WTC11 (cell line): ENCODE measurements around the gene ATP6V1F.

ENCODE experiments used
- HMGA2 ChIP-seq: fragments of 250-450 bp; sonication (Bioruptor Pico); IDR thresholded peaks from 2 replicates; pipeline ENCODE4 v1.4.0; 2021; ENCODE audit warnings: mild to moderate bottlenecking, moderate library complexity
- NR2C2 ChIP-seq: sonication (generic); formaldehyde crosslinking; IDR thresholded peaks from 2 replicates; pipeline ENCODE4 v1.8.0; 2022; ENCODE audit warnings: mild to moderate bottlenecking, missing genetic modification reagents
- ZNF121 ChIP-seq: sonication (generic); formaldehyde crosslinking; IDR thresholded peaks from 2 replicates; pipeline ENCODE4 v1.8.0; 2023; ENCODE audit warnings: missing genetic modification reagents
- ZNF317 ChIP-seq: sonication (generic); formaldehyde crosslinking; IDR thresholded peaks from 2 replicates; pipeline ENCODE4 v1.8.1; 2023; ENCODE audit warnings: low read depth, mild to moderate bottlenecking, moderate library complexity, missing genetic modification reagents, borderline replicate concordance
- TF ChIP-seq, protein P1 (sequence below): fragments of 200-600 bp; IDR thresholded peaks from 2 replicates; pipeline ENCODE4 v1.8.0; 2022; ENCODE audit warnings: antibody characterized with exemption
- TF ChIP-seq, protein P2 (sequence below): sonication (generic); formaldehyde crosslinking; IDR thresholded peaks from 2 replicates; pipeline ENCODE4 v1.8.1; 2022; ENCODE audit warnings: low read depth, missing genetic modification reagents, borderline replicate concordance
- TF ChIP-seq, protein P3 (sequence below): fragments of 250-450 bp; sonication (Bioruptor Pico); IDR thresholded peaks from 2 replicates; pipeline ENCODE4 v1.9.0; 2021; ENCODE audit warnings: mild to moderate bottlenecking, borderline replicate concordance
- TF ChIP-seq, protein P4 (sequence below): sonication (generic); formaldehyde crosslinking; IDR thresholded peaks from 2 replicates; pipeline ENCODE4 v1.8.1; 2023; ENCODE audit warnings: mild to moderate bottlenecking, missing genetic modification reagents, moderate library complexity

DNA sequence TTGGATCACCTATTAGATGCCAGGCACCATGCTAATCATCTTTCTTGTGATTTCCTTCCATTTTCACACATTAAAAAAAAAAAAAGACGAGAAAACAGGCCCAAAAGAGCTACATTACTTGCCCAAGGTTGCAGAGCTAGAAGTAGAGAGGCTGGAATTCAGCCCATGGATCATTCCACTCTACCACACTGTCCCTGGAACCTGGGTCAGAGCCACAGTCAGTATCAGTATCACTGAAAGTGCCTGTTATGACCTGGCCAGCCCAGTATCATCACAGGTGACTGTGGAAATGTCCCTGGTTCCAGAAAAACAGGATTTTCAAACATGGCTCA is 35.8 kb upstream of the ATP6V1F start:
- TF ChIP-seq ZNF317 (no peak), HMGA2 (no peak), ZNF121 (CRISPR knock-in tag) (no peak), NR2C2 (CRISPR knock-in tag) (no peak)
- TF ChIP-seq, protein P1, sequence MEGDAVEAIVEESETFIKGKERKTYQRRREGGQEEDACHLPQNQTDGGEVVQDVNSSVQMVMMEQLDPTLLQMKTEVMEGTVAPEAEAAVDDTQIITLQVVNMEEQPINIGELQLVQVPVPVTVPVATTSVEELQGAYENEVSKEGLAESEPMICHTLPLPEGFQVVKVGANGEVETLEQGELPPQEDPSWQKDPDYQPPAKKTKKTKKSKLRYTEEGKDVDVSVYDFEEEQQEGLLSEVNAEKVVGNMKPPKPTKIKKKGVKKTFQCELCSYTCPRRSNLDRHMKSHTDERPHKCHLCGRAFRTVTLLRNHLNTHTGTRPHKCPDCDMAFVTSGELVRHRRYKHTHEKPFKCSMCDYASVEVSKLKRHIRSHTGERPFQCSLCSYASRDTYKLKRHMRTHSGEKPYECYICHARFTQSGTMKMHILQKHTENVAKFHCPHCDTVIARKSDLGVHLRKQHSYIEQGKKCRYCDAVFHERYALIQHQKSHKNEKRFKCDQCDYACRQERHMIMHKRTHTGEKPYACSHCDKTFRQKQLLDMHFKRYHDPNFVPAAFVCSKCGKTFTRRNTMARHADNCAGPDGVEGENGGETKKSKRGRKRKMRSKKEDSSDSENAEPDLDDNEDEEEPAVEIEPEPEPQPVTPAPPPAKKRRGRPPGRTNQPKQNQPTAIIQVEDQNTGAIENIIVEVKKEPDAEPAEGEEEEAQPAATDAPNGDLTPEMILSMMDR = no peak
- TF ChIP-seq, protein P2, sequence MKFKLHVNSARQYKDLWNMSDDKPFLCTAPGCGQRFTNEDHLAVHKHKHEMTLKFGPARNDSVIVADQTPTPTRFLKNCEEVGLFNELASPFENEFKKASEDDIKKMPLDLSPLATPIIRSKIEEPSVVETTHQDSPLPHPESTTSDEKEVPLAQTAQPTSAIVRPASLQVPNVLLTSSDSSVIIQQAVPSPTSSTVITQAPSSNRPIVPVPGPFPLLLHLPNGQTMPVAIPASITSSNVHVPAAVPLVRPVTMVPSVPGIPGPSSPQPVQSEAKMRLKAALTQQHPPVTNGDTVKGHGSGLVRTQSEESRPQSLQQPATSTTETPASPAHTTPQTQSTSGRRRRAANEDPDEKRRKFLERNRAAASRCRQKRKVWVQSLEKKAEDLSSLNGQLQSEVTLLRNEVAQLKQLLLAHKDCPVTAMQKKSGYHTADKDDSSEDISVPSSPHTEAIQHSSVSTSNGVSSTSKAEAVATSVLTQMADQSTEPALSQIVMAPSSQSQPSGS (CRISPR knock-in tag) = no peak
- TF ChIP-seq, protein P3, sequence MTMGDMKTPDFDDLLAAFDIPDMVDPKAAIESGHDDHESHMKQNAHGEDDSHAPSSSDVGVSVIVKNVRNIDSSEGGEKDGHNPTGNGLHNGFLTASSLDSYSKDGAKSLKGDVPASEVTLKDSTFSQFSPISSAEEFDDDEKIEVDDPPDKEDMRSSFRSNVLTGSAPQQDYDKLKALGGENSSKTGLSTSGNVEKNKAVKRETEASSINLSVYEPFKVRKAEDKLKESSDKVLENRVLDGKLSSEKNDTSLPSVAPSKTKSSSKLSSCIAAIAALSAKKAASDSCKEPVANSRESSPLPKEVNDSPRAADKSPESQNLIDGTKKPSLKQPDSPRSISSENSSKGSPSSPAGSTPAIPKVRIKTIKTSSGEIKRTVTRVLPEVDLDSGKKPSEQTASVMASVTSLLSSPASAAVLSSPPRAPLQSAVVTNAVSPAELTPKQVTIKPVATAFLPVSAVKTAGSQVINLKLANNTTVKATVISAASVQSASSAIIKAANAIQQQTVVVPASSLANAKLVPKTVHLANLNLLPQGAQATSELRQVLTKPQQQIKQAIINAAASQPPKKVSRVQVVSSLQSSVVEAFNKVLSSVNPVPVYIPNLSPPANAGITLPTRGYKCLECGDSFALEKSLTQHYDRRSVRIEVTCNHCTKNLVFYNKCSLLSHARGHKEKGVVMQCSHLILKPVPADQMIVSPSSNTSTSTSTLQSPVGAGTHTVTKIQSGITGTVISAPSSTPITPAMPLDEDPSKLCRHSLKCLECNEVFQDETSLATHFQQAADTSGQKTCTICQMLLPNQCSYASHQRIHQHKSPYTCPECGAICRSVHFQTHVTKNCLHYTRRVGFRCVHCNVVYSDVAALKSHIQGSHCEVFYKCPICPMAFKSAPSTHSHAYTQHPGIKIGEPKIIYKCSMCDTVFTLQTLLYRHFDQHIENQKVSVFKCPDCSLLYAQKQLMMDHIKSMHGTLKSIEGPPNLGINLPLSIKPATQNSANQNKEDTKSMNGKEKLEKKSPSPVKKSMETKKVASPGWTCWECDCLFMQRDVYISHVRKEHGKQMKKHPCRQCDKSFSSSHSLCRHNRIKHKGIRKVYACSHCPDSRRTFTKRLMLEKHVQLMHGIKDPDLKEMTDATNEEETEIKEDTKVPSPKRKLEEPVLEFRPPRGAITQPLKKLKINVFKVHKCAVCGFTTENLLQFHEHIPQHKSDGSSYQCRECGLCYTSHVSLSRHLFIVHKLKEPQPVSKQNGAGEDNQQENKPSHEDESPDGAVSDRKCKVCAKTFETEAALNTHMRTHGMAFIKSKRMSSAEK (CRISPR knock-in tag) = no peak
- TF ChIP-seq, protein P4, sequence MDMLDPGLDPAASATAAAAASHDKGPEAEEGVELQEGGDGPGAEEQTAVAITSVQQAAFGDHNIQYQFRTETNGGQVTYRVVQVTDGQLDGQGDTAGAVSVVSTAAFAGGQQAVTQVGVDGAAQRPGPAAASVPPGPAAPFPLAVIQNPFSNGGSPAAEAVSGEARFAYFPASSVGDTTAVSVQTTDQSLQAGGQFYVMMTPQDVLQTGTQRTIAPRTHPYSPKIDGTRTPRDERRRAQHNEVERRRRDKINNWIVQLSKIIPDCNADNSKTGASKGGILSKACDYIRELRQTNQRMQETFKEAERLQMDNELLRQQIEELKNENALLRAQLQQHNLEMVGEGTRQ (CRISPR knock-in tag) = no peak
